H1 (cell line): ENCODE measurements around the gene FBLN2. TPM values are rescaled to one million over a fixed set of nuclear protein-coding genes. Genes with fewer than 3 reads are reported as not detected.

Source experiments
- CTCF ChIA-PET: fragments of 300-600 bp; sonication (Branson Sonifier 250); formaldehyde crosslinking; loops from one replicate; lab custom pipeline; 2021; ENCODE audit not compliant: partially characterized antibody; lab: Charles Lee
- POLR2A ChIA-PET: fragments of 300-600 bp; sonication (Branson Sonifier 250); formaldehyde crosslinking; loops from one replicate; lab custom pipeline; 2021; ENCODE audit warnings: inconsistent platforms; ENCODE audit not compliant: partially characterized antibody; lab: Charles Lee
- DNase-seq, 2 experiments: peaks; one replicate each; pipeline versions ENCODE4 v3.0.0 to v3.0.0-alpha.2; 2010 to 2022; ENCODE audit warnings: low spot score in 2 of 2, low read depth in 1 of 2, mixed read lengths in 1 of 2
- FAIRE-seq: peaks from 2 replicates; lab custom pipeline; 2011; peaks lifted over from hg19 to GRCh38; lab: Jason Lieb, UNC
- H2AFZ ChIP-seq: 2 replicates; pipeline ENCODE4 v1.8.1; 2012; ENCODE audit warnings: low read length, inconsistent platforms
- H2AK5ac ChIP-seq: 2 replicates; pipeline ENCODE4 v1.6.1; 2013; ENCODE audit warnings: low read depth, low read length
- H2BK120ac ChIP-seq: replicated peaks from 2 replicates; pipeline ENCODE3; 2013; ENCODE audit warnings: low read depth, low read length, inconsistent platforms
- H2BK12ac ChIP-seq: 2 replicates; pipeline ENCODE4 v1.6.1; 2013; ENCODE audit warnings: low read depth, low read length
- H2BK15ac ChIP-seq: 2 replicates; pipeline ENCODE4 v1.6.1; 2013; ENCODE audit warnings: low read length
- H2BK20ac ChIP-seq: 2 replicates; pipeline ENCODE4 v1.6.1; 2013; ENCODE audit warnings: low read length
- H2BK5ac ChIP-seq: 2 replicates; pipeline ENCODE4 v1.6.1; 2013; ENCODE audit warnings: low read depth, low read length
- H3K14ac ChIP-seq: 2 replicates; pipeline ENCODE4 v1.6.1; 2013; ENCODE audit warnings: inconsistent platforms; ENCODE audit not compliant: insufficient read length
- H3K18ac ChIP-seq: 2 replicates; pipeline ENCODE4 v1.6.1; 2013; ENCODE audit warnings: low read length; ENCODE audit errors: extremely low read depth
- H3K23ac ChIP-seq: 2 replicates; pipeline ENCODE4 v1.6.1; 2013; ENCODE audit warnings: inconsistent platforms; ENCODE audit not compliant: insufficient read length
- H3K23me2 ChIP-seq: 2 replicates; pipeline ENCODE4 v1.6.1; 2013; ENCODE audit warnings: low read depth, low read length
- H3K27ac ChIP-seq: 2 replicates; pipeline ENCODE4 v1.6.1; 2011; ENCODE audit warnings: low read depth, low read length, inconsistent platforms
- H3K27me3 ChIP-seq, 4 experiments: replicated peaks in 1 of 4; 1 replicate in 1 of 4; 2 replicates in 3 of 4; pipeline versions ENCODE4 v1.6.1 to v1.8.1; 2011 to 2013; ENCODE audit warnings: low read length in 3 of 4, mild to moderate bottlenecking in 3 of 4, inconsistent platforms in 2 of 4, mixed read lengths in 2 of 4, moderate library complexity in 1 of 4; ENCODE audit not compliant: control insufficient read depth in 3 of 4, insufficient read depth in 3 of 4; ENCODE audit errors: extremely low read depth in 1 of 4
- H3K36me3 ChIP-seq, 4 experiments: 2 replicates each; pipeline versions ENCODE4 v1.6.1 to v1.8.1; 2011 to 2013; ENCODE audit warnings: mild to moderate bottlenecking in 4 of 4, low read length in 3 of 4, moderate library complexity in 2 of 4, control low read depth in 1 of 4, inconsistent platforms in 1 of 4; ENCODE audit not compliant: insufficient read depth in 4 of 4, control insufficient read depth in 2 of 4
- H3K4ac ChIP-seq: replicated peaks from 2 replicates; pipeline ENCODE3; 2013; ENCODE audit warnings: low read length, low read depth, mixed read lengths, inconsistent platforms; ENCODE audit not compliant: insufficient read length
- H3K4me1 ChIP-seq, 4 experiments: replicated peaks in 1 of 4; 1 replicate in 1 of 4; 2 replicates in 3 of 4; pipeline versions ENCODE4 v1.6.1 to v1.8.1; 2011 to 2013; ENCODE audit warnings: low read length in 3 of 4, inconsistent platforms in 2 of 4, mixed read lengths in 1 of 4; ENCODE audit not compliant: insufficient read depth in 4 of 4, control insufficient read depth in 3 of 4
- H3K4me2 ChIP-seq, 2 experiments: 2 replicates each; pipeline versions ENCODE4 v1.6.1 to v1.8.1; 2011 to 2013; ENCODE audit warnings: low read depth in 2 of 2, low read length in 2 of 2, control low read depth in 1 of 2, inconsistent platforms in 1 of 2, mild to moderate bottlenecking in 1 of 2; ENCODE audit not compliant: insufficient read depth in 1 of 2
- H3K4me3 ChIP-seq, 4 experiments: fragments of 200-600, 300-600 bp in 1 of 4; sonication (generic), shearing (Covaris generic), sonication (Bioruptor Twin) in 1 of 4; 2 replicates each; pipeline versions ENCODE4 v1.5.1 to v1.8.1; 2011 to 2016; ENCODE audit warnings: low read length in 4 of 4, low read depth in 3 of 4, control low read depth in 2 of 4, inconsistent platforms in 2 of 4, mild to moderate bottlenecking in 2 of 4, mixed read lengths in 1 of 4, moderate library complexity in 1 of 4; ENCODE audit not compliant: insufficient read depth in 2 of 4; ENCODE audit errors: extremely low read depth in 1 of 4
- H3K56ac ChIP-seq: replicated peaks from 2 replicates; pipeline ENCODE3; 2013; ENCODE audit warnings: low read depth, mild to moderate bottlenecking, mixed read lengths, low read length, inconsistent platforms; ENCODE audit not compliant: insufficient read length
- H3K79me1 ChIP-seq: 2 replicates; pipeline ENCODE4 v1.6.1; 2013; ENCODE audit warnings: low read depth, low read length, control low read depth
- H3K79me2 ChIP-seq, 2 experiments: 2 replicates each; pipeline versions ENCODE4 v1.6.1 to v1.8.1; 2012 to 2013; ENCODE audit warnings: low read length in 2 of 2, mild to moderate bottlenecking in 2 of 2, inconsistent platforms in 1 of 2; ENCODE audit not compliant: insufficient read depth in 2 of 2, control insufficient read depth in 1 of 2
- H3K9ac ChIP-seq, 4 experiments: replicated peaks in 1 of 4; 1 replicate in 1 of 4; 2 replicates in 3 of 4; pipeline versions ENCODE4 v1.6.1 to v1.8.1; 2011 to 2013; ENCODE audit warnings: low read depth in 3 of 4, low read length in 3 of 4, control low read depth in 2 of 4, mild to moderate bottlenecking in 2 of 4, moderate library complexity in 2 of 4, inconsistent platforms in 1 of 4; ENCODE audit errors: extremely low read depth in 1 of 4
- H3K9me3 ChIP-seq, 2 experiments: 2 replicates each; pipeline versions ENCODE4 v1.6.1 to v1.8.1; 2012 to 2013; ENCODE audit warnings: mild to moderate bottlenecking in 2 of 2, moderate library complexity in 2 of 2, control low read depth in 1 of 2, inconsistent platforms in 1 of 2, low read depth in 1 of 2, low read length in 1 of 2, mixed read lengths in 1 of 2; ENCODE audit not compliant: insufficient read depth in 2 of 2
- H4K20me1 ChIP-seq, 2 experiments: replicated peaks in 1 of 2; 2 replicates each; pipeline versions ENCODE3 to v1.8.1; 2011 to 2013; ENCODE audit warnings: inconsistent platforms in 2 of 2, low read length in 2 of 2, mild to moderate bottlenecking in 1 of 2; ENCODE audit not compliant: insufficient read depth in 2 of 2, control insufficient read depth in 1 of 2
- H4K5ac ChIP-seq: 2 replicates; pipeline ENCODE4 v1.6.1; 2013; ENCODE audit warnings: low read length, low read depth, mixed read lengths, inconsistent platforms; ENCODE audit not compliant: insufficient read length
- H4K8ac ChIP-seq: 2 replicates; pipeline ENCODE4 v1.8.0; 2013; ENCODE audit warnings: mild to moderate bottlenecking, moderate library complexity, low read length, inconsistent platforms; ENCODE audit not compliant: insufficient read depth; ENCODE audit errors: extremely low read depth
- H4K91ac ChIP-seq: replicated peaks from 2 replicates; pipeline ENCODE3; 2013; ENCODE audit warnings: low read length, mixed read lengths, inconsistent platforms; ENCODE audit not compliant: insufficient read length
- ATF3 ChIP-seq: IDR thresholded peaks from 2 replicates; pipeline ENCODE4 v1.6.1; 2011; ENCODE audit warnings: low read depth, mild to moderate bottlenecking, low read length; ENCODE audit not compliant: insufficient read depth
- CREB1 ChIP-seq: IDR thresholded peaks from 2 replicates; pipeline ENCODE4 v1.6.1; 2012; ENCODE audit warnings: inconsistent platforms
- HDAC2 ChIP-seq, 2 experiments: fragments of 300-600 bp in 1 of 2; sonication (generic) in 1 of 2; IDR thresholded peaks; 2 replicates each; pipeline ENCODE4 v1.6.1; 2011 to 2012; ENCODE audit warnings: low read depth in 2 of 2, low read length in 2 of 2, mild to moderate bottlenecking in 2 of 2, moderate library complexity in 2 of 2, borderline replicate concordance in 1 of 2, inconsistent platforms in 1 of 2
- WGBS, 2 experiments: shearing (Covaris generic) in 1 of 2; methylation state at CpG; one replicate each; pipeline versions ENCODE4 v1.1.6 to v1.1.7; 2013 to 2015; ENCODE audit warnings: low lambda C conversion rate in 2 of 2, mixed read lengths in 2 of 2, inconsistent platforms in 1 of 2, low coverage in 1 of 2, missing lambda C conversion rate in 1 of 2; ENCODE audit not compliant: insufficient replicate concordance in 2 of 2, insufficient coverage in 1 of 2, insufficient read length in 1 of 2; ENCODE audit errors: extremely low coverage in 1 of 2, missing lambda C conversion rate in 1 of 2; 5-methylcytosine and 5-hydroxymethylcytosine counted together
- polyA plus RNA-seq, 7 experiments: library from polyadenylated mRNA; depleted of rRNA in 3 of 7; stranded (reverse) in 5 of 7; unstranded in 2 of 7; fragments of >200 nt in 5 of 7; fragments of 200-250 nt in 2 of 7; gene quantifications; 1 replicate in 5 of 7; 2 replicates in 1 of 7; 4 replicates in 1 of 7; pipeline versions ENCODE4 v1.2.1 to v1.2.3, GENCODE V29; 2011 to 2013; ENCODE audit warnings: missing spikeins in 2 of 7, mixed read lengths in 2 of 7
- total RNA-seq: library from RNA; stranded (reverse); fragmentation: NEBNext Ultra II Directional; extraction: Animal tissue kit (Norgen Biotek cat#: 25700); gene quantifications from 2 replicates; pipeline ENCODE4 v1.2.1, GENCODE V29; 2021

Gene FBLN2
- total and polyA plus RNA-seq, 2 of the 8 experiments (the other 6 are each of a cell fraction or from before 2014, with no cell fraction given) = 17.4 to 24.2 TPM

GRCh38 chr3:13661121-13661520 is 112.2 kb downstream of the FBLN2 start:
- Histone ChIP-seq H2BK12ac (no peak overlapping the region), H4K91ac (no peak overlapping the region)
- TF ChIP-seq ATF3 = no peak
- no peak for TF ChIP-seq CREB1
- TF ChIP-seq HDAC2 (IDR thresholded peaks at IDR 0.05; ENCODE audit: borderline replicate concordance in 1 of 2, low read depth in 2 of 2, low read length in 2 of 2) = no peak
- TF ChIP-seq, all 59 proteins: peak for 0
- FAIRE-seq = no peak
- Histone ChIP-seq H2AFZ (no peak overlapping the region), H3K4ac (no peak overlapping the region), H3K14ac (no peak overlapping the region), H2BK120ac (no peak overlapping the region), H3K9me3 (no peaks in the 10 kb centered on the region), H2AK5ac (no peak overlapping the region), H2BK5ac (no peak overlapping the region), H3K79me1 (no peaks in the 10 kb centered on the region), H3K79me2 (no peaks in the 10 kb centered on the region), H3K4me2 (no peak overlapping the region), H4K8ac (no peak overlapping the region), H3K27me3 (peaks cover 1 to 12% (median 12%) of the 10 kb centered on the region in 4 experiments), H3K9ac (no peak overlapping the region), H3K27ac (no peak overlapping the region), H3K36me3 (no peaks in the 10 kb centered on the region), H3K23ac (no peak overlapping the region), H4K20me1 (no peaks in the 10 kb centered on the region), H4K5ac (no peak overlapping the region), H2BK15ac (0 out of 2 replicates have a peak overlapping the region, but pooled peaks have one; percentile 72), H2BK20ac (no peak overlapping the region), H3K4me1 (no peaks in the 10 kb centered on the region), H3K56ac (no peak overlapping the region), H3K4me3 (no peak overlapping the region), H3K18ac (no peak overlapping the region), H3K23me2 (no peaks in the 10 kb centered on the region)
- ChIA-PET POLR2A (no interaction called here), CTCF (interaction anchor here (0.7 to 34.9 kb wide), 9 partner anchors 9 to 269 kb away, joined by 3 to 772 read pairs (median 12); partner anchors contain the start of gene WNT7A)
- 86% methylated on average over 16 of the region's 16 CpGs; no CpG with 5 or more reads in 1 of the 2 experiments for whole genome bisulfite sequencing, 2 experiments
- DNase-seq = no peak
